Adipocyte (in vitro differentiated cells): ENCODE results near the gene NES.

Experiments used
- DNase-seq: peaks from one replicate; pipeline ENCODE4 v3.0.0-alpha.2; 2015; ENCODE audit warnings: low read depth
- H3K27me3 ChIP-seq: replicated peaks from 2 replicates; pipeline ENCODE4 v1.7.0; 2013; ENCODE audit warnings: mild to moderate bottlenecking, low read length, moderate library complexity; ENCODE audit not compliant: control insufficient read depth, insufficient read depth
- H3K36me3 ChIP-seq: 2 replicates; pipeline ENCODE4 v1.7.0; 2013; ENCODE audit warnings: low read length, mild to moderate bottlenecking, moderate library complexity; ENCODE audit not compliant: control insufficient read depth, insufficient read depth, severe bottlenecking
- H3K4me1 ChIP-seq: 2 replicates; pipeline ENCODE4 v1.7.0; 2013; ENCODE audit warnings: mild to moderate bottlenecking, low read length, moderate library complexity; ENCODE audit not compliant: control insufficient read depth, insufficient read depth
- H3K4me3 ChIP-seq: 2 replicates; pipeline ENCODE4 v1.7.0; 2013; ENCODE audit warnings: mild to moderate bottlenecking, low read length, moderate library complexity
- H3K9ac ChIP-seq: 2 replicates; pipeline ENCODE4 v1.7.0; 2013; ENCODE audit warnings: mild to moderate bottlenecking, low read length, moderate library complexity
- H3K9me3 ChIP-seq: 2 replicates; pipeline ENCODE4 v1.7.0; 2013; ENCODE audit warnings: mild to moderate bottlenecking, low read length, moderate library complexity; ENCODE audit not compliant: control insufficient read depth

NES gene

DNA sequence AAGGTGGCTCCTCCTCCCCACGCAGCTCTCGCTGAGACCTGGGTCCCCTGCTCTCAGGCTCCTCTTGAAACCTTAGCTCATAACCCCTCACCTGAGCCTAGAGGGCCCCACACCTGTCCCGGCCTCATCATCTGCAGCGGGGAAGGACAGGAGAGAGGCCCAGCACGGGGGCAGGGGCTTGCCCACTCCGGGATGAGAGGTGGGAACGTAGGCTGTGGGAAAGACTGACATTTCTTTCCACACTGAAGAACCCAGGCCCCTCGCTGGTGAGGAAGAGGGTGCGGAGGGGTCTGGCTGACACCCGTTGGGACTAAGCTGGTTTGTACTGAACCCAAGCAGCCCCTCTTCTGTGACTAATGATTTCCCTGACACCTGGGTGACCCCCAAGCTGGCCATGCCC, 14.0 kb upstream of the NES start:
- Histone ChIP-seq H3K4me3 (no peak overlapping the region), H3K4me1 (peaks cover 20% of the 10 kb centered on the region), H3K36me3 (no peaks in the 10 kb centered on the region), H3K9me3 (no peaks in the 10 kb centered on the region), H3K9ac (no peak overlapping the region), H3K27me3 (no peaks in the 10 kb centered on the region)
- DNase-seq: no peak

DNA sequence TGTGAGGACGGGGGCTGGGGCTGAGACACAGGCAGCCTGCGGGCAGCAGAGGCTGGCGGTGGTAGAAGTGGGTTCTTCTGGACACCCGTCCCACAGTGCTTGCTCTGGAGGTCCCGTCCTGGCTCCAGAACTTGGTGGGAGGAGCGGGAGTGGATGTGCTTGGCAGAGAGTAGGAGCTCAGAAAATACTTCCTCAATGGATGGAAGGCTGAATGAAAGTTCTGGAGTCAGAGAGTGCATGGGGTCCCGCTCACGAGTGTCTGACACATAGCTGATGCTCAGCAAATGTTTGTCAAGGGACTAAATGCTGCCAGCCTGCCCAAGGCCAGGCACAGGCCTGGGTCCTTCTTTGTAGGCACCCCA, 13.4 kb upstream of the NES start:
- H3K9me3 ChIP-seq: no peaks in the 10 kb centered on the region
- H3K4me1 ChIP-seq: peaks cover 20% of the 10 kb centered on the region
- H3K4me3 ChIP-seq: no peak overlapping the region
- H3K36me3 ChIP-seq: no peaks in the 10 kb centered on the region
- no peak overlapping the region for H3K9ac ChIP-seq
- DNase-seq: no peak
- no peaks in the 10 kb centered on the region for H3K27me3 ChIP-seq

DNA sequence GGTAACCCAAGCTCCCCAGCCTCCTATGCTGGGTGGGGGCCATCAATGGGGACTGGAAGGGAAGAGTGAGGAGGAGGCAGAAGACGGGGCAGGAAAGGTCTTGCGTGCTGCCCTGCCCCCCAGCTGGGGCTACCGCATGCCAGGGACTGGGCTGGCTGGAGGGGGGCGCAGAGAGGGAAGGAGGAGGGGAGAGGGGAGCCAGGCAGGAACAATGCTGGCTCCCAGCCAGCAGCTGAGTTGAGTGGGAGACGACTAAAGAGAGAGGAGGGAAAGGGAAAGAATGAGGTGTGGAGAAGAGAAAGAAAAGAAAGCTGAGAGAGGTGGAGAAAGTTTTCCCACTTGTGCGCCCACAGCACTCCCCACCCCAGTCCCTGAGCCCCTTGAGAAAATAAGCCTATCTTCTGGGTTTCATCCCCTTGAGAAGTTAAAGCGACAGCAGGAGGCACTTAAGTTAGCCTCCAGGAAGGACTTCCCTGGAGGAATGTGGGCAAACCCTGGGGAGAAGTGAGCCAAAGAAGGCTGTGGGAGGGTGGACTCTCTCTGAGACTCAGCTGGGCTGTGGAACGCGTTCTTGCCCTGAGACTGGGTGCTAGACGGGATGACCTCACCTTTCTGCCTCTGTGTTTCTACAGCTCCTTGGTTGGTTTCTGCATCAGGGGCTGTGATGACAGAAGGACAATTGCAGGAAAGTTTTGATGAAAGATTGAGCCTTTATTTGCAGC, 12.9 kb upstream of the NES start:
- no peak overlapping the region for H3K4me3 ChIP-seq
- peaks cover 20% of the 10 kb centered on the region for H3K4me1 ChIP-seq

DNA sequence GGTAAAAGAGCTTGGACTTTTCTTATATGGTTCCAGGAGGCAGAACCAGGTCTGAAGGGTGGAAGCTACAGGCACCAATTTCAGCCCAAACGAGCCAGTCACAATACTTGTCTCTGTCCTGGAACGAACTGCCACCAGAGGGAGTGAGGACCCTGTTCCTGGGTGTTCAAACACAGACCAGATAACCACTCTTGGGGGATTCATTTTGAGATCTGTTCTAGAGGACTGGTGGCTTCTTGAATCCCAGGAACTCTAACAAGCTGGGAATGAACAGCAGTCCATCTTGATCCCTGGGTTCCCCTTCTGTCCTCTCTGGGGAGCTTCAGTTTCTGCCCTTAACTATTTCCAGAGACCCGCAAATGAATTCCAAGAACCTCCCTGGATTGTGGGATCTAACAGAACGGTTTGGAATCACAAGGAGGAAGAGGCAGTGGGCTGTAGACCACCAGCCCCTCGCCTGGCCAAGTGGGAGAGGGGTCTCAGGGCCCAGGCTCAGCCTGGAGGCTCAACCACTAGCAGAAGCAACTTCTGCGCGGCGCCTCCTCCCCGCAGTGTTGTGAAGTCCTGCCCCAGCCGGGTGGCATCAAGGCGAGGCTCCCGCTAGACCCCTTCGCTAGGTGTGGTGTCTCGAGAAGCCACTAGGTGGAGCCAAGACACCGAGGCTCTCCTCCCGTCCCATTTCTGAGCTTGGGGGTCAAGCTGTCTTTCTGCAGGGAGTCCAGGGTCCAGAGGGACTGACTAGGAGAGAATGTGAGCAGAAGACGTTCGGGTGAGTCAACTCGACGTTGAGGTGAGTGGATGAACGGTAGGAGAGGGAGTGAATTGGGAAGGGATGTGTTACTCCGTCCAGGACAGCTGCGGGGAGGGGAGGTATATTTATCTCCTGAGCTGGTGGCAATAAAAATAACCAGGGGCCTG, 12.1 kb upstream of the NES start:
- Histone ChIP-seq H3K4me3 (peak overlapping the region; percentile 26), H3K36me3 (no peaks in the 10 kb centered on the region), H3K4me1 (peaks cover 19% of the 10 kb centered on the region), H3K9me3 (no peaks in the 10 kb centered on the region), H3K9ac (peak overlapping the region; percentile 15), H3K27me3 (no peaks in the 10 kb centered on the region)
- peak; percentile 96 for DNase-seq

More for the DNA sequence above, 12.9 kb upstream of the NES start:
- H3K27me3 ChIP-seq: no peaks in the 10 kb centered on the region
- no peaks in the 10 kb centered on the region for H3K9me3 ChIP-seq
- DNase-seq: no peak
- H3K36me3 ChIP-seq: no peaks in the 10 kb centered on the region
- peak overlapping the region; percentile 11 for H3K9ac ChIP-seq

DNA sequence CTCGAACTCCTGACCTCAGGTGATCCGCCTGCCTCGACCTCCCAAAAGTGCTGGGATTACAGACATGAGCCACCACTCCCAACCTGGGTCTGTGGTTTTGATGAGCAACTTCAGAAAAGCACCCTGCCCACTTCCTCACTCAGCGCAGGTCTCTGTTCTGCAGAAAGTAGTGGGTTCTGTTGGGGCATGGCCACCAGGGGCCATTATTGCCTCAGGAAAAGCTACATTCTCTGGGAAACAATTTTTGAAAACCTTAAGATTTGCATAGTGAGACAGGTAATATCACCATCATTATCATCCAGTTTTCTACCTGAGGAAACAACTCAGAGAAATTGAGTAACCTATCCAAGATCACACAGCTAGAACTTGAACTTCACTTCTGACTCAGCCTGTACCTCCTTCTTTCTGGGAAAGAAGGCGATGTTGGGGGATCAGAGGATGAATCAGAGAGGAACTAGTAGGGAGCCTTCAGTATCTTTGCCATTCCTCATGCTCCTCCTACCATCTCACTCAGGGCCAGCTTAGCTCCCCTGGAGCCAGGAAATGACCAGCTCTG, 7.1 kb upstream of the NES start:
- no peak overlapping the region for H3K4me3 ChIP-seq
- peaks cover 5% of the 10 kb centered on the region for H3K4me1 ChIP-seq
- no peaks in the 10 kb centered on the region for H3K36me3 ChIP-seq
- no peak overlapping the region for H3K9ac ChIP-seq
- H3K27me3 ChIP-seq: peaks cover 6% of the 10 kb centered on the region
- no peaks in the 10 kb centered on the region for H3K9me3 ChIP-seq
- no peak for DNase-seq

DNA sequence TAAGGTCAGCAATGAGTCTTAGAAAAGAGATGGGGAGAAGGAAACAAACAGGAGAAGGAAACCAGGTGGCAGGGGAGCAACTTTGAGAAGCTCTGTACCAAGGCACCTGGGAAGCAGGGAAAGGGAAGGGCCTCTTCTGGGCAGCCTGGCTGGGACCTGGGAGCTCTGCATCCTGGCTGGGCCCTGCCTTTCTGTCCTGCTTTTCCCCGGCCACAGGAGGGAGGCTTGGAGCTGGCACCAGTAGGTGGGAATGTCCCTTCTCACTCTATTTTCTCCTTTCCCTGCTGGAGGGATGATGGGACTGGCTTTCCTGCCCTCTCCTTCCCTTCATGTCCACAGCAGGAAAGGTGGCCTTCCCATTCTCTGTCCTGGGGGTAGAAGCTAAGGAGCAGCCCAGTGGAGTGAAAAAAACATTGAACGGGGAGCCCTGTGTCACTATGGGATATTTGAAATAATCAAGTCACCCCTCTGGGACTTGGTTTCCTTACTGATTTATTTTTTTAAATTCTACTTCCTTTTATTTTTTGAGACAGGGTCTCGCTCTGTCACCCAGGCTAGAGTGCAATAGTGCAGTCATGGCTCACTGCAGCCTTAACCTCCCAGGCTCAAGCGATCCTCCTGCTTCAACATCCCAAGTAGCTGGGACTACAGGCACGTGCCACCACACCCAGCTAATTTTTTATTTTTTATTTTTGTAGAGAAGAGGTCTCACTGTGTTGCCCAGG, 5.1 kb upstream of the NES start:
- Histone ChIP-seq H3K4me1 (peaks cover 10% of the 10 kb centered on the region), H3K4me3 (no peak overlapping the region), H3K9ac (no peak overlapping the region), H3K9me3 (no peaks in the 10 kb centered on the region), H3K36me3 (no peaks in the 10 kb centered on the region), H3K27me3 (peaks cover 6% of the 10 kb centered on the region)
- DNase-seq: no peak

DNA sequence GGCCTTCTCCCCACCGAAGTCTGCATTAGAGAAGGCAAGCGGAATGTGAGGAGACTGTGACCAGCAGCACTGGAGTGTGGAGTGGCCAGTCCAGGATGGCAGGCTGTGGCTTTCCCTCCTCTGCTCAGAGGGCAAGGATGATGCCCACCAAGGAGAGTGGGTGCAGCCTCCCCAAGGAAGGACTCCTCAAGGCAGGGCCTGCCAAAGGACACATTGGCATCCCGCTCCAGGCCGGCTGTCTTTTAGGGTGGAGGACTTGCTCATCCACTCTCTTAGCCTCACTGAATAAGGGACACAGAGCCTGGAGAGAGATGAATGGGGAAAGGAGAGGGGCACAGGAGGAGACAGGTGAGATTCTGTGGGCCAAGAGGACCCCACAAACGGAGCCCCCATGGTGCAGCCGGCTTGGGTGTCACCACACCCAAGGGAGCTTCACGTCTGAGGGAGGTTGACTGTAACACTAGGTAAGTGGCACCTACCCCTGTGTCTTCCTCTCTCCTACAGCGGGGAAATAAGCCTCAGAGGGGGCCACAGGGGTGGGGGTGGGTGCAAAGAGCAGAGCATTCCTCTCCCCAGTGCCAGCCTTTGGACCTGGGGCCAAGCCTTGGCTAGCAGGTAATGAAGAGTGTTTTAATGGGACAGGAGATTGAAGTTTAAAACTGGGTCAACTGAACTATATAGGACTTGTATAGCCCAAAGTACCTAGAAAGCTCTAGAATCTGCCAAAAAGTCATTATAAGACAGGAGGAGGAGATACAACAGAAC, 4.2 kb upstream of the NES start:
- Histone ChIP-seq H3K4me1 (peaks cover 10% of the 10 kb centered on the region), H3K9me3 (no peaks in the 10 kb centered on the region), H3K4me3 (no peak overlapping the region), H3K9ac (no peak overlapping the region), H3K27me3 (peaks cover 6% of the 10 kb centered on the region), H3K36me3 (no peaks in the 10 kb centered on the region)
- no peak for DNase-seq

DNA sequence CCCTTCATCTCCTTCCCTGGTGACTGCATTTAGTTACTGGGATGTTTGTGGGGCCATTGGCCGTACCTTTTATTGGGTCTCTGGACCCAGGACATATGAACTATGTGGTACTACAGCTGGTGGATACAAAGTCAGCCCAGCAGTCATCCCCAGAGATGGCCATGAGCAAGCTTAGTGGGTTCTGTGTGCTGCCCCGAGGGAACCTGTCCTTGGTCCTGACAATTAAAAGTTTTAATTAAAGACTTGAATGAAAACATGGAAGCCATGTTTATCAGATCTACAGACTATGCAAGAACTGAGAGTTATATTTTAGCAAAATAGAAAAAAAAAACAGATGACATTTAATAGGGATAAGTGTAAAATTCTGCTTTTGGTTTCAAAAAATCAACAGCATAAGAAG, 2.8 kb upstream of the NES start:
- Histone ChIP-seq H3K9me3 (no peaks in the 10 kb centered on the region), H3K27me3 (peaks cover 6% of the 10 kb centered on the region), H3K4me1 (peaks cover 10% of the 10 kb centered on the region), H3K9ac (no peak overlapping the region), H3K4me3 (no peak overlapping the region), H3K36me3 (no peaks in the 10 kb centered on the region)
- no peak for DNase-seq

DNA sequence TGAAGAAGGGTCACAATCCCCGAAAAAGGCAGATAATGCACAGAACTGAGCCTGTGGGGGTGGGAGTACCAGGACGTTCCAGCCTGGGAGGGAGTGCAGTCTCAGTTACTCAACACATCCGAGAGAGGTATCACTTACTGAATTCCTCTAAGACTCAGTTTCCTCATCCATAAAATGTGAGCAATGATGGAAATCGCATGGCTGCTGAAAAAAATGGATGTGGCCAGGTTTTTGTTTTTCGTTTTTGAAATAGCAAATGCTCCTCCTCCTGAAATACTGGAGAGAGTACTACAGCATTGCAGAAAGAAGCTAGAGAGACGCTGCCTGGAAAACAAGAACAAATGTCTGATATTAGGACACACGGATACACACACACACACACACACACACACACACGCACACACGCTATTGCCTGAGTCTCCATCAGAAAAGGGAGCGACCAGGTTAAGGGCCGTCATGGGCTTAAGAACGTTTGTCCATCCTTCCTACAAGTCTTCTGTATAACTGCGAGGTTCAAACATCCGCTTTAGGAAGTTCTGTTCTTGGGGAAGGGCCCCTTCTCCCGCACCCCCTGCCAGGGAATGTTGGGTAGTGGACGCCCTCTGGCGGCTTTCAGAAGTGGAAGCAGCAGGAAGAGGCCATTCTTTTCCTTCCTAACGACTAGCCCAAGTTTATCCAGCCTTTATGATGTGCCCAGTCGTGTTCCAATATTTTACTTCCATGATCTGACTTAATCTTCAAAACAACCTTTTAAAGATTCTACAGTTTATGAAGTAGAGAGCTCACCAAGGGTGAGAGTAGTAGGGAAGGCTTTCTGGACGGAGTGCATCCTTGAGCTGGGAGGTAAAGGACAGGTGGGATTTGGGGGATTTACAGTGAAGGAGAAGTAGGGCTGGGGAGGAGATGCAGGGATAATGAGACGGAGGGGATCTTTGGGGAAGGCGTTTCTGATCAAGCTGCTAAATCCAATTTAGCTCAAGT, 699 bp upstream of the NES start:
- Histone ChIP-seq H3K9me3 (no peaks in the 10 kb centered on the region), H3K27me3 (peaks cover 6% of the 10 kb centered on the region), H3K4me3 (peak overlapping the region; percentile 54), H3K4me1 (peaks cover 6% of the 10 kb centered on the region), H3K36me3 (no peaks in the 10 kb centered on the region), H3K9ac (peak overlapping the region; percentile 36)
- peak; percentile 88 for DNase-seq
